GM12878 (cell line): ENCODE data around the gene MDN1. TPM values are rescaled to one million over a fixed set of nuclear protein-coding genes. Genes with fewer than 3 reads are reported as not detected.

Experiments
- ATAC-seq: fragments of 200-7000 bp; cut with Tn5 transposase; 3 replicates; pipeline ENCODE4 v1.9.1; 2020; ENCODE audit warnings: mild to moderate bottlenecking, moderate library complexity
- BruUV-seq: library from RNA; stranded (reverse); fragments of 400-500 nt; replicated peaks from 2 replicates; lab custom pipeline; 2021; lab: Mats Ljungman, UMichigan
- CTCF ChIA-PET: fragments of 300-600 bp; sonication (Branson Sonifier 250); formaldehyde crosslinking; extraction: SDS; loops from one replicate; lab custom pipeline; 2021; ENCODE audit warnings: inconsistent platforms; lab: Yijun Ruan, JAX
- POLR2A ChIA-PET: fragments of 350-600 bp; formaldehyde crosslinking; extraction: SDS; loops from one replicate; lab custom pipeline; 2021; ENCODE audit warnings: inconsistent platforms; lab: Charles Lee
- RAD21 ChIA-PET: fragments of 300-600 bp; sonication (Branson Sonifier 250); formaldehyde crosslinking; loops from one replicate; lab custom pipeline; 2023; ENCODE audit warnings: antibody characterized with exemption; ENCODE audit not compliant: unreplicated experiment; lab: Charles Lee
- SMC1A ChIA-PET: fragments of 300-600 bp; sonication (Branson Sonifier 250); formaldehyde crosslinking; loops from one replicate; lab custom pipeline; 2023; ENCODE audit not compliant: unreplicated experiment, uncharacterized antibody; lab: Charles Lee
- DNase-seq: peaks from one replicate; pipeline ENCODE4 v3.0.0-alpha.2; 2011; ENCODE audit warnings: low read depth, low spot score
- FAIRE-seq: peaks from 3 replicates; lab custom pipeline; 2011; peaks lifted over from hg19 to GRCh38; lab: Jason Lieb, UNC
- H2AFZ ChIP-seq: 2 replicates; pipeline ENCODE4 v1.6.0; 2011; ENCODE audit warnings: low read depth, low read length, control low read depth; ENCODE audit not compliant: control insufficient read depth
- H3K27ac ChIP-seq: 2 replicates; pipeline ENCODE4 v1.5.1; 2011; ENCODE audit warnings: control low read depth; ENCODE audit not compliant: control insufficient read depth, insufficient read depth
- H3K27me3 ChIP-seq, 2 experiments: replicated peaks in 1 of 2; 2 replicates each; pipeline versions ENCODE4 v1.6.0 to v1.6.1; 2011; ENCODE audit warnings: low read length in 1 of 2; ENCODE audit not compliant: control insufficient read depth in 2 of 2, insufficient read depth in 2 of 2
- H3K36me3 ChIP-seq, 2 experiments: 2 replicates each; pipeline ENCODE4 v1.5.1; 2011; ENCODE audit warnings: low read length in 1 of 2; ENCODE audit not compliant: control insufficient read depth in 2 of 2, insufficient read depth in 2 of 2
- H3K4me1 ChIP-seq: 2 replicates; pipeline ENCODE4 v1.6.1; 2011; ENCODE audit warnings: mild to moderate bottlenecking, low read length, moderate library complexity, mixed read lengths; ENCODE audit not compliant: control insufficient read depth, insufficient read depth
- H3K4me2 ChIP-seq: 2 replicates; pipeline ENCODE4 v1.6.0; 2011; ENCODE audit warnings: control low read depth; ENCODE audit not compliant: control insufficient read depth, insufficient read depth
- H3K4me3 ChIP-seq: fragments of 200-600 bp; sonication (generic); 2 replicates; pipeline ENCODE4 v1.5.1; 2016
- H3K79me2 ChIP-seq: 2 replicates; pipeline ENCODE4 v1.6.0; 2011; ENCODE audit warnings: low read length; ENCODE audit not compliant: control insufficient read depth, insufficient read depth
- H3K9ac ChIP-seq: 2 replicates; pipeline ENCODE4 v1.8.0; 2011; ENCODE audit warnings: low read length, control low read depth, mixed read lengths; ENCODE audit not compliant: control insufficient read depth, insufficient read depth
- H3K9me3 ChIP-seq: replicated peaks from 3 replicates; pipeline ENCODE4 v1.5.1; 2011; ENCODE audit warnings: mild to moderate bottlenecking, low read length; ENCODE audit not compliant: control insufficient read depth, insufficient read depth
- H4K20me1 ChIP-seq: 2 replicates; pipeline ENCODE4 v1.6.0; 2011; ENCODE audit not compliant: control insufficient read depth, insufficient read depth
- GATAD2B ChIP-seq: fragments of 450-650 bp; conservative IDR thresholded peaks from 2 replicates; pipeline ENCODE4 v1.6.1; 2017; ENCODE audit warnings: low read depth, mild to moderate bottlenecking, moderate library complexity
- HDGF ChIP-seq: fragments of 450-650 bp; IDR thresholded peaks from 2 replicates; pipeline ENCODE4 v1.6.1; 2016; ENCODE audit warnings: antibody characterized with exemption
- PML ChIP-seq: IDR thresholded peaks from 2 replicates; pipeline ENCODE4 v1.6.1; 2012; ENCODE audit warnings: low read length, inconsistent platforms
- POLR2A ChIP-seq: IDR thresholded peaks from 2 replicates; pipeline ENCODE4 v1.6.1; 2011; ENCODE audit warnings: low read depth, mild to moderate bottlenecking, low read length
- SUZ12 ChIP-seq: fragments of 200-600 bp; sonication (generic); IDR thresholded peaks from one replicate; pipeline ENCODE4 v1.6.1; 2018; ENCODE audit warnings: antibody characterized with exemption, mild to moderate bottlenecking; ENCODE audit not compliant: unreplicated experiment
- whole genome bisulfite sequencing: methylation state at CpG from one replicate; pipeline ENCODE4 v1.1.6; 2016; ENCODE audit warnings: low lambda C conversion rate; ENCODE audit not compliant: insufficient replicate concordance, insufficient coverage; ENCODE audit errors: missing lambda C conversion rate; 5-methylcytosine and 5-hydroxymethylcytosine counted together
- in situ Hi-C: fragments of 300-500 bp; cut with MboI; formaldehyde crosslinking; loops from 9 replicates; pipeline ENCODE4 v1.14.3; 2018; ENCODE audit warnings: mixed read lengths
- intact Hi-C: fragments of 100-400 bp; cut with micrococcal nuclease; formaldehyde crosslinking; loops from one replicate; pipeline ENCODE4 v1.14.2; 2022; ENCODE audit not compliant: unreplicated experiment
- polyA plus RNA-seq, 11 experiments: library from polyadenylated mRNA; depleted of rRNA in 4 of 11; unstranded in 6 of 11; stranded (reverse) in 5 of 11; fragments of >200 nt; fragmentation: Nextera tagmentation in 4 of 11; fragmentation: Illumina TruSeq in 1 of 11; extraction: Ambion mirVana in 4 of 11; extraction: Trizol in 1 of 11; gene quantifications; 1 replicate in 1 of 11; 2 replicates in 10 of 11; pipeline versions ENCODE4 v1.2.1 to v1.2.3, GENCODE V29; 2011 to 2016; ENCODE audit warnings: inconsistent platforms in 2 of 11, missing spikeins in 2 of 11, low read depth in 1 of 11
- total RNA-seq, 4 experiments: library from RNA; depleted of rRNA in 3 of 4; stranded (reverse); fragments of >200 nt in 3 of 4; fragmentation: Illumina TruSeq in 1 of 4; extraction: Trizol in 1 of 4; gene quantifications; 2 replicates each; pipeline versions ENCODE4 v1.2.1 to v1.2.3, GENCODE V29; 2013 to 2021
- TF ChIP-seq, protein P1 (sequence below): fragments of 450-650 bp; conservative IDR thresholded peaks from 2 replicates; pipeline ENCODE4 v1.6.1; 2017; ENCODE audit warnings: mild to moderate bottlenecking, moderate library complexity
- TF ChIP-seq, protein P2 (sequence below): IDR thresholded peaks from 2 replicates; pipeline ENCODE4 v1.6.1; 2012; ENCODE audit warnings: low read length, inconsistent platforms

Gene MDN1
- total and polyA plus RNA-seq, 10 of the 15 experiments (the other 5 are each of a cell fraction or from before 2014, with no cell fraction given), result 14.3 to 50.1 (median 22.1) TPM

DNA sequence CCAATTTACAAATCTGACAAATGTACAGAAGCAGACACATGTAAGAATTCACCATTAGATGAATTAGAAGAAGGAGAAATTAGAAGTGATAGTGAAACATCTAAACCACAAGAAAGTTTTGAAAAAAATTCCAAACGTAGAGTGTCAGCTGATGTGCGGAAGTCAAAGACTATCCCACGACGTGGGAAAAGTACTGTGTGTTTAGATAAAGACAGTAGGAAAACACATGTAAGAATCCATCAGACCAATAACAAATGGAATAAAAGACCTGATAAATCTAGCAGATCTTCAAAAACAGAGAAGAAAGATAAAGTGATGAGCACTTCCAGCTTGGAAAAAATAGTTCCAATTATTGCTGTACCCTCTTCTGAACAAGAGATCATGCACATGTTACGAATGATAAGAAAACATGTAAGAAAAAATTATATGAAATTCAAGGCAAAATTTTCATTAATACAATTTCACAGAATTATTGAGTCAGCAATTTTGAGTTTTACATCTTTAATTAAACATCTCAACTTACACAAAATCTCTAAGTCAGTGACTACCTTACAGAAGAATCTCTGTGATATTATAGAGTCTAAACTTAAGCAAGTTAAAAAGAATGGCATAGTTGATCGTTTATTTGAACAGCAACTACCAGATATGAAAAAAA, 46.6 kb upstream of the MDN1 start (continued):
- TF ChIP-seq, protein P1, sequence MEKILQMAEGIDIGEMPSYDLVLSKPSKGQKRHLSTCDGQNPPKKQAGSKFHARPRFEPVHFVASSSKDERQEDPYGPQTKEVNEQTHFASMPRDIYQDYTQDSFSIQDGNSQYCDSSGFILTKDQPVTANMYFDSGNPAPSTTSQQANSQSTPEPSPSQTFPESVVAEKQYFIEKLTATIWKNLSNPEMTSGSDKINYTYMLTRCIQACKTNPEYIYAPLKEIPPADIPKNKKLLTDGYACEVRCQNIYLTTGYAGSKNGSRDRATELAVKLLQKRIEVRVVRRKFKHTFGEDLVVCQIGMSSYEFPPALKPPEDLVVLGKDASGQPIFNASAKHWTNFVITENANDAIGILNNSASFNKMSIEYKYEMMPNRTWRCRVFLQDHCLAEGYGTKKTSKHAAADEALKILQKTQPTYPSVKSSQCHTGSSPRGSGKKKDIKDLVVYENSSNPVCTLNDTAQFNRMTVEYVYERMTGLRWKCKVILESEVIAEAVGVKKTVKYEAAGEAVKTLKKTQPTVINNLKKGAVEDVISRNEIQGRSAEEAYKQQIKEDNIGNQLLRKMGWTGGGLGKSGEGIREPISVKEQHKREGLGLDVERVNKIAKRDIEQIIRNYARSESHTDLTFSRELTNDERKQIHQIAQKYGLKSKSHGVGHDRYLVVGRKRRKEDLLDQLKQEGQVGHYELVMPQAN, result no peak
- no peak for TF ChIP-seq SUZ12
- no peak for TF ChIP-seq GATAD2B
- TF ChIP-seq, all 136 proteins: peak for 0

DNA sequence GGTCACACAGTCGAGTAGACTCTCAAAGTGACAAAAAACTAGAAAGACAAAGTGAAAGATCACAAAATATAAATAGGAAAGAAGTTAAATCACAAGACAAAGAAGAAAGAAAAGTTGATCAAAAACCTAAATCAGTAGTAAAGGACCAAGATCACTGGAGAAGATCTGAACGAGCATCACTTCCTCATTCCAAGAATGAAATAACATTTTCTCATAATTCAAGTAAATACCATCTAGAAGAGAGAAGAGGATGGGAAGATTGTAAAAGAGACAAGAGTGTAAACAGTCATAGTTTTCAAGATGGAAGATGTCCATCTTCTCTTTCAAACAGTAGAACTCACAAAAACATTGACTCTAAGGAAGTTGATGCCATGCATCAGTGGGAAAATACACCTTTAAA, 43.1 kb upstream of the MDN1 start:
- no peaks in the 10 kb centered on the region for H3K9me3 ChIP-seq
- TF ChIP-seq POLR2A (no peak), HDGF (0 out of 2 replicates have a peak, but pooled peaks have one; percentile 3), PML (no peak)
- TF ChIP-seq, protein P2, sequence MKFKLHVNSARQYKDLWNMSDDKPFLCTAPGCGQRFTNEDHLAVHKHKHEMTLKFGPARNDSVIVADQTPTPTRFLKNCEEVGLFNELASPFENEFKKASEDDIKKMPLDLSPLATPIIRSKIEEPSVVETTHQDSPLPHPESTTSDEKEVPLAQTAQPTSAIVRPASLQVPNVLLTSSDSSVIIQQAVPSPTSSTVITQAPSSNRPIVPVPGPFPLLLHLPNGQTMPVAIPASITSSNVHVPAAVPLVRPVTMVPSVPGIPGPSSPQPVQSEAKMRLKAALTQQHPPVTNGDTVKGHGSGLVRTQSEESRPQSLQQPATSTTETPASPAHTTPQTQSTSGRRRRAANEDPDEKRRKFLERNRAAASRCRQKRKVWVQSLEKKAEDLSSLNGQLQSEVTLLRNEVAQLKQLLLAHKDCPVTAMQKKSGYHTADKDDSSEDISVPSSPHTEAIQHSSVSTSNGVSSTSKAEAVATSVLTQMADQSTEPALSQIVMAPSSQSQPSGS, result peak; percentile 45; the same call in 1 of the 2 replicates
- H2AFZ ChIP-seq, result no peak overlapping the region
- ChIA-PET SMC1A (interaction anchor here (1.2 to 2.5 kb wide), 4 partner anchors 19 to 48 kb away, joined by 5 to 8 read pairs (median 6); partner anchors contain the start of gene CASP8AP2), POLR2A (no interaction called here), CTCF (interaction anchor here (0.8 to 1.7 kb wide), 3 partner anchors 11 to 43 kb away, joined by 4 to 5 read pairs (median 4); partner anchors contain the start of gene MDN1), RAD21 (no interaction called here)
- peaks cover 3 to 15% of the 10 kb centered on the region in 2 experiments for H3K36me3 ChIP-seq
- peak; percentile 18; the same call in 2 of the 3 replicates for ATAC-seq
- peaks cover 25% of the 10 kb centered on the region for H3K4me1 ChIP-seq
- BruUV-seq, result TSS peak; percentile 57
- no peak for FAIRE-seq
- in situ Hi-C loops (no loop called here), intact Hi-C loops (loop anchor here (2.0 kb wide), 1 partner anchor 28 kb away; no protein-coding TSS in a partner anchor)
- no peaks in the 10 kb centered on the region for H3K27me3 ChIP-seq
- peak overlapping the region; percentile 42 for H3K27ac ChIP-seq
- H3K79me2 ChIP-seq, result no peaks in the 10 kb centered on the region
- WGBS, result 9% methylated on average over 2 of the region's 2 CpGs
- H3K9ac ChIP-seq, result no peak overlapping the region
- H3K4me2 ChIP-seq, result no peak overlapping the region; the same call in 1 of the 2 replicates
- no peak for DNase-seq
- peak overlapping the region; percentile 18; the same call in 1 of the 2 replicates for H3K4me3 ChIP-seq
- H4K20me1 ChIP-seq, result no peaks in the 10 kb centered on the region
